Large intestine (tissue), 3 donors: ENCODE measurements around the gene APBB2. TPM values are rescaled to one million over a fixed set of nuclear protein-coding genes. Genes with fewer than 3 reads are reported as not detected.
"Not testable (repeated sequence)": the region's sequence is repeated elsewhere in the genome, so short reads cannot be mapped to it uniquely, and the experiment has no call there.

ENCODE experiments used
- DNase-seq, 2 donors: peaks; one replicate each; pipeline versions ENCODE4 v3.0.0 to v3.0.0-alpha.2; 2013
- H3K27ac ChIP-seq: one replicate; pipeline ENCODE4 v1.5.1; 2013; ENCODE audit warnings: low read length
- H3K27me3 ChIP-seq: 2 replicates; pipeline ENCODE4 v1.6.1; 2013; ENCODE audit warnings: low read length; ENCODE audit not compliant: control insufficient read depth, insufficient read depth
- H3K36me3 ChIP-seq: 2 replicates; pipeline ENCODE4 v1.6.1; 2013; ENCODE audit warnings: low read length; ENCODE audit not compliant: control insufficient read depth, insufficient read depth
- H3K4me1 ChIP-seq: one replicate; pipeline ENCODE4 v1.6.1; 2013; ENCODE audit warnings: low read length; ENCODE audit not compliant: control insufficient read depth, insufficient read depth
- H3K4me3 ChIP-seq: one replicate; pipeline ENCODE4 v1.5.1; 2013; ENCODE audit warnings: low read length
- H3K9me3 ChIP-seq: one replicate; pipeline ENCODE4 v1.6.1; 2013; ENCODE audit warnings: mild to moderate bottlenecking, low read depth, low read length, moderate library complexity; ENCODE audit not compliant: control insufficient read depth
- WGBS: methylation state at CpG from one replicate; pipeline ENCODE4 v1.1.5; 2013; ENCODE audit warnings: low lambda C conversion rate; ENCODE audit not compliant: insufficient coverage; 5-methylcytosine and 5-hydroxymethylcytosine counted together
- polyA plus RNA-seq: library from polyadenylated mRNA; unstranded; fragments of 120-200 nt; gene quantifications from one replicate; pipeline ENCODE4 v1.2.1, GENCODE V29; 2013

Gene APBB2
- polyA plus RNA-seq, 1 donor: 26.6 TPM

DNA sequence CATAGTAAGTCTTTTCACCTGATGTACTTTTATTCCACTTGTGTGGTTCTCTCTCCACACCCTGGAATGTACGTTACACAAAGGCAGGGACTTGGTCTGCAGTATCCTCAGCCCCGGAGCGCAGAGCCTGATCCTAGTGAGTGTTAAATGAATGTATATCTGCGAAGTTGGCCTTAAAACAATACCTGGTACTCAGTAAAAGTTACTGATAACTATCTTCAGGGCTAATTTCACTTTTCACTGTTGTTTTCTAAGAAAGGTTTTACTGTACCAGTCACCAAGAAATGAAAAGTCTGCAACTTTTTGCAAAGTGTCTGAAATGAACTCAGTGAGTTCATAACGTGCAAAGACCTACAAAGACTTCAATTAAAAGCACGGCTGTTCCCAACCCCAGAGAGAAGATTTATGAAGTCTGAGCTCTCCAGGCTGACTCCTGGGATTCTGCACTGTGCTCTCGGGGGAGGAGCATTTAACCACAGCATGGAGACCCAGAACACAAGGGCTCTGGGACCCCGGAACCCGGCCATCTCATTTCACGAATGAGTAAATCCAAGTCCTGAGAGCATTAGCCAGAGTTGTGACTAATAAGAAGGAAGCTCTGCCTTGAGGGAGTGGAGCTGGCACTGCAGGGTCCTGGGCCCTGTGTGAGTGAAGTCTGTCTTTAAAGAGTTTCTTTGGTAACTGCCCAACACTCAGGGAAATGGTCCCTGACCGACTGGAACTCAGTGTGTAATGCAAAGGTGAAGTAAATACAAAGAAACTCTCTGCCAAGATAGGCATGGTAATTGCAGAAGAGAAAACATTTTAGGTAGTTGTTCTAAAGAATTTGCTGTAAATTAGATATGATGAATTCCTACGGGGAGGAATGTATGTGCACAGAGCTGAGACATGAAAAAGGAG lies 298.8 kb downstream of the APBB2 start:
- DNase-seq: no peak
- Histone ChIP-seq H3K4me3 (no peak overlapping the region), H3K4me1 (no peaks in the 10 kb centered on the region), H3K36me3 (peaks cover 6% of the 10 kb centered on the region), H3K9me3 (no peaks in the 10 kb centered on the region), H3K27ac (no peak overlapping the region), H3K27me3 (no peaks in the 10 kb centered on the region)
- no CpG with 5 or more reads among the region's 12 CpGs for WGBS

GRCh38 chr4:40912460-40913184 lies 301.7 kb downstream of the APBB2 start:
- no peak overlapping the region for H3K27ac ChIP-seq
- H3K36me3 ChIP-seq: peaks cover 6% of the 10 kb centered on the region
- no peak for DNase-seq
- no peaks in the 10 kb centered on the region for H3K27me3 ChIP-seq
- H3K4me3 ChIP-seq: no peak overlapping the region
- 90% methylated on average over 2 of the region's 15 CpGs for WGBS
- H3K9me3 ChIP-seq: no peaks in the 10 kb centered on the region
- H3K4me1 ChIP-seq: no peaks in the 10 kb centered on the region

DNA sequence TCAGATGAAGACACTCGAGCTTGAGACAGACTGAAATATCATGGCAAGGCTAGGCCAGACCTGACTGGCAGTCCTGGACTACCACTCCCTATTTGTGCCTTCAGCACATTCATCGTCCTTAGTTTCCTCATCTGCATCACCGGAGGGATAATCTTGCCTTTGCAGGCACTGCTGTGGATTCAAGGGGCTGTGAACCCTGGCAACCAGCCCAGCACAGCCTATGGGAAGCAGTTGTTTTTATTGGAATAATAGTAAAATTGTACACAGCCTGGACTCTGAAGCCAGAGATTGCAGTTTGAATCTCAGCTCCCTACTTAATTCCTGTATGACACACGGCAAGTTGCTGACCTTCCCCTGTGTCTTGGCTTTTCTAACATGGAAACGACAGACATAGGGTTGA lies 303.6 kb downstream of the APBB2 start:
- Histone ChIP-seq H3K9me3 (no peaks in the 10 kb centered on the region), H3K27ac (no peak overlapping the region), H3K4me3 (no peak overlapping the region), H3K27me3 (no peaks in the 10 kb centered on the region), H3K36me3 (no peaks in the 10 kb centered on the region), H3K4me1 (no peaks in the 10 kb centered on the region)
- no peak for DNase-seq
- WGBS: no CpG with 5 or more reads among the region's 5 CpGs

- no peaks in the 10 kb centered on the region for H3K4me1 ChIP-seq
- H3K36me3 ChIP-seq: no peaks in the 10 kb centered on the region
- H3K4me3 ChIP-seq: no peak overlapping the region
- no CpG with 5 or more reads among the region's 8 CpGs for WGBS
- no peak overlapping the region for H3K27ac ChIP-seq
- DNase-seq: no peak
- H3K27me3 ChIP-seq: no peaks in the 10 kb centered on the region
- H3K9me3 ChIP-seq: no peaks in the 10 kb centered on the region
Measured at GRCh38 chr4:40909363-40909876, 304.9 kb downstream of the APBB2 start.

DNA sequence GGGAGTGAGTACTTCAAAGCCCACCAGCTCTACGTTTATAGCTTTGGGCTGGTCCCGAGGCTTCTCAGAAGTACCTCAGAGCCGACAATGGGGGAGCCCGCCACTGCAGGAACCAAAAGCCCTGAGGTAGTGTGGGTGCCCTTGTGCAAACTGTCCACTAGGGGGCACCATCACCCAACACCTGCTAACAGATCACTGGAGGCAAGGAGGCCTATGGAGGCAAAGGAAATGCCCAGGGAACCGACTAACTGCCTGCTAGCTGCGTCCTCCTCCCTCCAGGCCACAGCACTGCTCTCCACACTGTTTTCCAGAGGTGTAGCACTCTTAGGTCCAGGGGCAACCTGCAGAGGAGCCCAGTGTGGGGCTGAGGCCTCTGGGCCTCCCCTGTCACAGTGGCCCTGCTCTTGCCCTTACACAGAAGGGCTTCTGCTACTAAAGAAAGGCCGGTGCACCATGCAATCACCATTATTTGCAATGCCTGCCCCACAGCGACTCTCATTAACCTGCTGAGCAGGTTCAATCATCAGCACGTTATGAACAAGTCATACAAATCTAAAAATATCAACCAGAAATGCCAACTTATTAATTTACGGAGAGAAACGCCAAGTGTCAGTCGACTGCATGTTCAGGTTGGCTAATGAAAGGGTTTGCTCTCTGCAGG lies 305.5 kb downstream of the APBB2 start:
- peak; percentile 55 to 58 for DNase-seq
- Histone ChIP-seq H3K36me3 (no peaks in the 10 kb centered on the region), H3K27me3 (no peaks in the 10 kb centered on the region), H3K4me3 (no peak overlapping the region), H3K4me1 (no peaks in the 10 kb centered on the region), H3K9me3 (no peaks in the 10 kb centered on the region), H3K27ac (no peak overlapping the region)
- no CpG with 5 or more reads among the region's 12 CpGs for WGBS

GRCh38 chr4:40908297-40908696 lies 306.0 kb downstream of the APBB2 start:
- no peak for DNase-seq
- Histone ChIP-seq H3K4me3 (no peak overlapping the region), H3K4me1 (no peaks in the 10 kb centered on the region), H3K27me3 (no peaks in the 10 kb centered on the region), H3K27ac (no peak overlapping the region), H3K9me3 (no peaks in the 10 kb centered on the region), H3K36me3 (no peaks in the 10 kb centered on the region)
- no CpG with 5 or more reads among the region's 12 CpGs for WGBS

- Histone ChIP-seq H3K9me3 (no peaks in the 10 kb centered on the region), H3K27ac (no peak overlapping the region), H3K27me3 (no peaks in the 10 kb centered on the region), H3K4me3 (no peak overlapping the region), H3K4me1 (no peaks in the 10 kb centered on the region), H3K36me3 (no peaks in the 10 kb centered on the region)
- WGBS: no CpG with 5 or more reads among the region's 8 CpGs
- no peak for DNase-seq
Measured at GRCh38 chr4:40905414-40905813, 308.9 kb downstream of the APBB2 start.

GRCh38 chr4:40900531-40900930 lies 313.8 kb downstream of the APBB2 start:
- not testable (repeated sequence) for H3K27me3 ChIP-seq, H3K27ac ChIP-seq, H3K4me3 ChIP-seq, H3K36me3 ChIP-seq, H3K4me1 ChIP-seq, DNase-seq, H3K9me3 ChIP-seq
- no CpG with 5 or more reads among the region's 4 CpGs for WGBS

DNA sequence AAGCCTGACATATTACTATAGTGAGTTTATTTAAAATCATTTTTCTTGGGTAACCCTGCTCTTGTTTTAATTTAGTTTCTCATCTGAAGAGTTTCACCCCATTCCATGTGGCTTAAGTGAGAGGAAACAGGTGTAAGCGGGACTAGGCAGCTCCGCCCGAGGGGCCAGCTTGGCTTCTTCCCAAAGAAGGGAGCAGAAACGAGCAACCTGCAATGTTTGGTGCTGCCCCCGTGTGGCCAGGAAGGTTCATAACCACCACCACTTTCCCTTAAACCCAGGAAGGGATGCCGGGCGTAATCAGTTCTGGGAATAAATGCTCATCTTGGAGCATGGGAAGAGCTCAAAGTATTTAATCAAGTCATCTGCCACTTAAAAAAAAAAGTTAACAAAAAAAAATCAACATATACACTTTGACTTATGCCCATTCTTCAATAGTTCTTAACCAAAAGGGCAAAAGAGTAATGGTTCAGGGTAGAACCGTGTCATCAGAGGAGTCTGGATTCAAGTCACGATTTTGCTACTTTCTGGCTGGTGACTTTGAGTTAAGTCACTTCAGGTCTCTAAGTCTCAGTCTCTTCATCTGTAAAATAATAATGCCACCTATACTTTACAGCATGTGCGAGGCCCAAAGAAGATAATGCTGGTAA lies 316.7 kb downstream of the APBB2 start:
- peak; percentile 50 to 56 for DNase-seq
- Histone ChIP-seq H3K36me3 (peaks cover 5% of the 10 kb centered on the region), H3K4me1 (no peaks in the 10 kb centered on the region), H3K27ac (no peak overlapping the region), H3K4me3 (no peak overlapping the region), H3K27me3 (no peaks in the 10 kb centered on the region), H3K9me3 (no peaks in the 10 kb centered on the region)
- WGBS: 100% methylated on average over 1 of the region's 10 CpGs

GRCh38 chr4:40890764-40891163 lies 323.6 kb downstream of the APBB2 start:
- H3K36me3 ChIP-seq: peaks cover 36% of the 10 kb centered on the region
- no peaks in the 10 kb centered on the region for H3K4me1 ChIP-seq
- no peaks in the 10 kb centered on the region for H3K9me3 ChIP-seq
- no peak for DNase-seq
- H3K27ac ChIP-seq: no peak overlapping the region
- no peak overlapping the region for H3K4me3 ChIP-seq
- 100% methylated on average over 2 of the region's 6 CpGs for WGBS
- H3K27me3 ChIP-seq: no peaks in the 10 kb centered on the region
